Activated CD8-positive, alpha-beta memory T cell treated with anti-CD3 and anti-CD28 coated beads for 4 hours (primary cell): ENCODE results near the gene PDGFRA.
"Not testable (repeated sequence)": the region's sequence is repeated elsewhere in the genome, so short reads cannot be mapped to it uniquely, and the experiment has no call there.

Experiments used
- DNase-seq, 2 donors: peaks; one replicate each; pipeline ENCODE4 v3.0.0-alpha.2; 2020; ENCODE audit warnings: low read depth in 2 of 2

PDGFRA gene

DNA sequence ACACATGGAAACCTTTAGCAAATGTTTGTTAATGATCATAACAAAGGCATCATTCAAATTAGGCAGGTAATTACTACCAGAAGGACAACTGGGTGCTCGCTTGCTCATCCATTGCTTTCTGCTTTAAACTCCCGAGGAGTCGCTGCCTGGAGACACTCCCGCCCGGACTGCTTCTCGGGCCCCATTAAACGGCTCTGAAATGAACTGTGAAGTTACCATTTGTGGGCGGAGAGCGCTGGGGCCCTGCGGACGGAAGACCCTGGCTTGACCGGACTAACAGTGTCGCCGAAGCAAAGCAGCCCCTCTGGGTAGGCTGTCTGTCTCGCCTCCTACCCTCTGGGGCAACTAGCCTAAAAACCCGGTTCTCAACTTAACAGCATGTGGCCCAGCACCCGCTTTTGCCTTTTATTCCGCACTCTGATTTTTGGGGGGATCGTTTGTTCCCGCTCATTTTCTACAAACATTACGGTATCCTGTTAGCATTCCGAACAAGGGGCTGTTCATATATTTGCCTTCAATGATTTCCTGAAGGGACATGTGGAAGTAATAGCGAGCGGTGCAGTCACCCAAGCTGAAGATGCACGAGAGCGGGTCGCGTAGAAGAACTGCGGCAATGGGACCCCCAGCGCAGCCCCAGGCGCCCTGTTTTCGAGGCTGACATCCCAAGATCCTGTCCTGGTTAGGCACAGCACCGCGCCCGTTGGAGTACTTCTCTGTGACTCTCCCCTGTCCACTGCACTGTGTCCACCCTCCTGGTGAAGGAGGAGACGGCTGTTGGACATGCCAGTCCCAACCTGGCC lies 1.6 kb upstream of the PDGFRA start:
- DNase-seq = no peak

DNA sequence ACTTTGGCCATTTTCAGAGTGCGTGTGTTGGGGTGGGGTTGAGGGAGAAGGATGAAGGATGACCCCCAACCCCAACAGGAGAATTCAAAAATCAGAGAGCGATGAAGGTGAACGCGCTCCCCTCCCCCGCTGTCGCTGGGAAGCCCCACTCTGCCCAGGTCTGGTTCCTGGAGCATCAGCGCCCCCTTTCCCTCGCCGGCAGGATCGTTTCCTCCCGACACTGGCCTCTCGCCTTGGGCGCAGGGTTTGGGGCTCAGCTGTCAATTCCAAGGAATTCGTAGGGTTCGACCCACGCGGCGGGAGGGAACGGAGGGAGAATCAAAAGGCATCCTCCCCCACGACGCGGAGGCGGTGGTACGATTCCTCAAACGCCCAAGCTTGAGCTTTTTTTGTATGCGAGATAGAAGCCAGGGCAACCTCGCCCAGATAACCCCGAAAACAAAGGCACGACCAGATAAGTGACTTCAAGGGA lies 1.0 kb upstream of the PDGFRA start:
- no peak for DNase-seq

DNA sequence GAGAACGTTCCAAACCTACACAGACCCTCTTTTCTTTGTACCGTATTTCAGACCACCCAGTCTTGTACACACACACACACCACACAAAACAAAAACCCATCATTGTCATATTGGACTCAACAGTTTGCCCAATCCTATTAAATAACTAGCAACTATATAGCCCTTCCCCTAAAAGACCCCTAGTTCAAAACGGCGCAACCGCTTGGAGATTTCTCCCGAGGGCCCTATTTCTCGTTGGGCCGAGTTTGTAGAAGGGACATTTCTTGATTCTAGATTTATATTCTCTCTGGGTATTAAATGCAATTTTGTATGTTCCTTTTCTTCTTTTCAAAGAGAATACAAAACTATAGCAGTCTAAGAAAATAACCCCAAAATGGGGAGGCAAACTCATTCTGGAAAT lies 547 bp upstream of the PDGFRA start:
- no peak for DNase-seq

DNA sequence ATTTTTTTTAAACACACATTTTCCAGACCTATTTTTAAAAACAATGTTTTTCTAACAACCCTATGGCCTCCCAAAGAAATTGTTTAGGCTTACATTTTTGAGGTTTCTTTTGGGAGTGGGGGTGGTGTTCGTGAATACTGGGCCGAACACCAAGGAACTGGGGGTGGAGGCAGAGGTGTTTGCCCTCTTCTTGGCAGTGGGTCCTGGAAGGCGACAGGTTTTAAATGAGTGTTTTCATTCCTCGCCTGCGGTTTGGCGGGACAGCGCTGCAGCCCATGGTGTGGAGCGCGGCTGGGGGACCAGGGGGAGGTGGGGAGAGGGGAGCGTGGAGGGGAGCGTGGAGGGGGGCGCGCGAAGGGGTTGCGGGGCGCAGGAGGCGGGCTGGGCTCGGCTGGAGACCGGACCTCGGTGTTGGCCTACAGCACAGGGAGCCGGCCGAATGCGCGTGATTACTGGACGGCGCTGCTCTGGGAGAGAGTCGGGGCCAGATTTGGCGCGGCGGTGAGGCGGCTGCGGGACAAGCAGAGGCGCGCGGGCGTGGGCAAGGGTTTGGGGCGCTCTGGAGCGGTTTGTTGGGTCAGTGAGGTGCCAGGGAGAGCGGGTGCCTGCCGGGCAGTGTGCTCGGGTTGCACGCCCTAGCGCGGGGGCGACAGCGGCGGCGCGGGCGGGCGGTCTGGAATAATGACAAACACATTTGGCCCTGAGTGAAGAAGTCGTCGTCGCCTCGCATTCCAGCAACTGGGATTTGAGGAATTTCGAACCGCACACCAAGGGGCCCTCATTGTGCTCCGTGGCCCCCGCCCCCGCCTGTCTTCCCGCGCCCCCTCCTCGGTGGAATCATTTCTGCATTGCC lies 764 bp downstream of the PDGFRA start:
- DNase-seq = no peak

DNA sequence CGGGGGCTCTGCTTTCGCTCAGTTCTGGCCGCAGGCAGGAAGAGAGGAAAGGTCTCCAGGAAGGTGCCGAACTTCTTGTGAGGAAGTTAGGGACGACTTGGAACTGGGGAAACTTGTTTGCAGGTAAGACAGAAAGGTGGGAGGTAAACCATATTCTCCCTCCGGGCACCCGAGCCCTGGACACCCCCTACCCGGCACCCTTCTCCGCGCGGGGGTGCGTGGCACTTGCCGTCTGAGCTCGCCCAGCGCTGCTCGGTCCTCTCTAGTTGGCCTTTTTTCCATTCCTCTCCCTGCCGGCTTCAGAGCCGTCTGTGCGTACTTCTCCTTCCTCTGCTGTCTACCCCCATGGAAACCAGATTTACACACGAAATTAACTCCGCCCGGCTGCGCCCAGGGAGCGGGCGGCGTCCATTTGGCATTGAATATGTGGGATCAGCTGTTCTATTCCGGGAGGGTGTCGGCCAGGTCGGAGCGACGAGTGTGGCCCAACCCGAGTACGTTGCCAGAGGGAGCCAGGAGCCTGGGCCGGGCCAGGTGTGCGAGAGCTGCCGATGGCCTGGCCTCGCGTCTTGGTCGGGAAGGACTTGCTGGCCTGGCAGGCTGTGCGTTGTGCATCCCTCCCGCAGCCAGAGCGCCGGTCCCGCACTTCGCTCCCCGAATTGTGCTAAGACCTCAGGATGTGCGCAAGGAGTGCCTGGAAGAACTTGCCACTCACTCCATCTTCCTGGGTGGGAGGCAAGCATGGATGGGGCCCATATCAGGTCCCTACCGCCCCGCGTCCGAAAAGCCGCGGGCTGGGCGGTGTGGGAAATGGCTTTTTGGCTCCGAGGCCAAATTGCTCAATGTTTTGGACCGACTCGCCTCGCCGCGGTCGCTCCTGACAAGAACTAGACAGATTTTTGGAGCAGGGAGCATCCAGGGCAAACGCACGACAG lies 1.7 kb downstream of the PDGFRA start:
- DNase-seq = no peak

DNA sequence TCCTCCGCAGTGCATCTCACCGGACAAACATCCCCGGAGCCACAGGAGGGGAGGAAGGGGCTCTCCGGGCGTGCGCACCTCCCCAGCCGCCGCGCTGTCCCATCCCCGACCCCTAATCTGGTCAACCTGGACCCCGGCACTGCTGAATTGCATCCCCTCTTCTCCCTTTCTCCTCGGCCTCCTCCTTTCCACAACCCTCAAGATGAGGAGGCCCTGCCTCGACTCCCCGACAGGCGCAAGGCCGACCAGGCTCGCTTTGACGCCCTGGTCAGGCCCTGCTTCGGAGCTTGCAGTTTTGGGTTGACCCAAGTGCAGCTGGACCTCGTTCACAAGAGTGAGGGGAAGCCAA lies 2.3 kb downstream of the PDGFRA start:
- DNase-seq = no peak

DNA sequence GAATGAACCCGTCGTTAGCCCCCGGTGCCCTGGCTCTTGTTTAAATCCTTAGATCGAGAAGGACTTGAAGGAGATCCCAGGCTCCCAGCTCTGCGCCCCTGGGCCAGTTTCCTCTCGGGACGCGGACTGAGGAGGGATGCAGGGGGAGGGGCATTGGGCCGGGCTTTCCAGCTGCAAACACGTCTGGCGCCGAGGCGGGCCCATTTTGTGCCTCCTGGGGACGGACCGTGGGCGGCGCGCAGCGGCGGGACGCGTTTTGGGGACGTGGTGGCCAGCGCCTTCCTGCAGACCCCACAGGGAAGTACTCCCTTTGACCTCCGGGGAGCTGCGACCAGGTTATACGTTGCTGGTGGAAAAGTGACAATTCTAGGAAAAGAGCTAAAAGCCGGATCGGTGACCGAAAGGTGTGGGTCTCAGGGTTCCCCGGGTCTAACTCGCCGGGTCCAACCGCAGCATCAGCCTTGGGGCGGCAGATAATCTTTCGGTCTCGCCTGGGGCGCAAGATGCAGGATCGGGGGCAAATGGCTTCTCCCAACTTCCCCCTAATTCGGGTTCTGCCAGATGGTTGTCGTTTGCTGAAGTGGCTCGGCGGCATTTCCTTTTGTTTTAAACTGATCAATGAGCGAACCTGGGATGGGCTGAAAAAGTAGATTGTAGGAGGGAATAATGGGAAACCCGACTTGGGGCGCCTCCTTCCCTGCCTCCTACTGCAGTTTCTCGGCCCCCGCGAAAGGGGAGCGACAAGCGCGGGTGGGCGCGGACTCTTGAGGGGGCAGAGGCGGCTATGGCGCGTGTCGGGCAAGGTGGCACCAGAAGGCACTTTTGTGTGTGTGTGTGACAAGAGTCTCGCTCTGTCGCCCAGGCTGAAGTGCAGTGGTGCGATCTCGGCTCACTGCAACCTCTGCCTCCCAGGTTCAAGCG lies 2.9 kb downstream of the PDGFRA start:
- no peak for DNase-seq

DNA sequence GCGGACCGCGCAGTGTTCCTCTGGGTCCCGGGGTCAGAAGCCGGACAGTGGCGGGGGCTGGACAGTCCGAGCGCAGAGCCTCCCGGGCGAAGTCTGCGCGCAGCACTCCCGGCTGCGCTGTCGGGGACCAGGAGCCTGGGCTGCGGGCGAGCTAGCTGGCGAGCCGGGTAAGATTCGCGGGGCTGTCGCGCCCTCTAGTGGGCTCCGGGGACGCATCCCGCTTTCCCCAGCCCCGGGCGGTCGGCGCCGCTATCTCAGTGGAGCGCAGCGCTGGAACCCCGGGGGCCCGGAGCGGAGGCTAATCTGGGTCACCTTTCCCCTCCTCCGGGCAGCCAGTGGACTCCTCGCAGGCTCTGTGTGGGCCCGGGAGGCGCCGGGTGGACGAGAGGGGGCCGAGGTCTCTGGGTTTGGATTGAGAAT lies 4.2 kb downstream of the PDGFRA start:
- peak; percentile 26 to 33 for DNase-seq

DNA sequence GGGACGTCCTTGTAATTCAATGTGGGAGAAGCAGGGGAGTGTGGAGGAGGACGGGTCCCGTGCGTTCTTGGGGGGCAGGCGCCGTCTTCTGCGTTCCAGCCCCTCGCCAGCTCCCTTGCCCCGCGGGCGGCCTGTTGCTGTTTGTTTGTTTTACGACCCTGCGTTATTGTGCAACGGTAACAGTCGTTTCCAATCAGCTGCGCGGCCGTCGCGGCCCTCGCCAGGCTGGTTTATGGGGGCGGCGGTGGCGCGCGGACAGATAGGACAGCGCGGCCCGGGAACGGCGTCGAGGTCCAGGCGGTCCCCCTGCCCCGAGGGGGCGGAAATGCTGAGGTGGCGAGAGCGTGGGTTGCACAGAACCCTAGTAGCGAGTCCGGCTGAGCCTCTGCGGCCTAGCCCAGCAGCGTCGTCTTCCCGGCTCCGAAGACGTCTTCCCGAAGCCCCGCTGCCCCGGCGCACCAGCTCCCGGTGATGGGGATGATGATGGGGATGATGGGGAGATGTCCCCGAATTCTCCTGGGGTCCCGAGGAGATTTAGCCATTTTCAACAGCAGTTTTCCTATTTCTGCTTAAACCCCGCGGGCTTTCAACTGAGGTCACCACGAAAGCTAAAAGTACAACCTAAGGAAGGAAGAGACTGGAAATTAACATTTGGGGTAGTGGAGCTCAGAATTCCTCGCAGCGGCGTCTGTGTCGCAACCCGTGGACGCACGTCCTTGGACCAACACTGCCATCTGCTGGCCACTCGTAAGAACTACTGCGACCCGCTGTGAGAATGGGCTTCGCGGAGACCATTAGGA lies 4.8 kb downstream of the PDGFRA start:
- peak; percentile 28 to 30 for DNase-seq

DNA sequence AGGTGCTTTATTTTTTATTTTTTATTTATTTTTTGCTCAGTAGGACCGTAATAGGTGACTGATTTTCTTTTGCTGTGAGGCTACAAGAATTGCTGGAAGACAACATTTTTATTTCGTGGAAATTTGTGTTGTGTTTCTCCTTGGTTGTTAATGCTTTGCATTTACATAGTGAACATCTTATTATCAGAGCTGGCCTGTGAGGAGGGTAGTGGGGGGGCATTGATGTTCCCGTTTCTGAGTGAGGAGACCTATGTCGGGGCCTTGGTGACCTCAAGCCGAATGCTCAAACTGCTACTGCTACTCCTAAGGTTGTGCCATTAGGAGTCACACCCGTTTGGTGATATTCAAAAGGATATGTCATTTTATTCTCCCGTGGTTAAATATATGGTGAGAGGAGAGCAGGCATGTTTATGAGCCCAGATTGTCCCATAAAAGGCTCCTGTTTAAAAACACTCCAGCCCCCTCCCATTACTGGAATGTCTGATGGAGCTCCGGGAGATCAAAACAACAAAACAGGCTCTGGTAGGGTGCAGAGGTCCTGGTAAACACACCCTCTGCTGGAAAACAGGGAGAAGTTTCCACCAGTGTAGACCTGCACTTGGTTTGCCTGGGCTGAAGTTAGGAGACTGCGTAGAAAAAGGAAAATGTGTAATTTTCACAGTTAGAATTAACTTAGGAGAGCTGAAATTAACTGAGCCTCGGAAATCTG lies 5.6 kb downstream of the PDGFRA start:
- no peak for DNase-seq

DNA sequence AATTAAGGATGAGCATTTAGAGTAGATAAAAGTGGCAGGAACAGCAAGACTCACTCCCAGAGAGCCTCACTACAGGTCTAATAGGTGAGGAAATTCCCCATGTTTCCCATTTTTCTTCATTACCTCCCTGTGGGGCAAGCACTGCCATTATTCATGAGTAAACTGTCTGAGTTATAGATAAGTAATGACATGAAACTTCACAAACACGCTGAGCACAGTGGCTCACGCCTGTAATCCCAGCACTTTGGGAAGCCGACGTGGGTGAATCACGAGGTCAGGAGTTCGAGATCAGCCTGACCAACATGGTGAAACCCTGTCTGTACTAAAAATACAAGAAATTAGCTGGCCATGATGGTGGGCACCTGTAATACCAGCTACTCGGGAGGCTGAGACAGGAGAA lies 7.2 kb downstream of the PDGFRA start:
- DNase-seq = not testable (repeated sequence)

DNA sequence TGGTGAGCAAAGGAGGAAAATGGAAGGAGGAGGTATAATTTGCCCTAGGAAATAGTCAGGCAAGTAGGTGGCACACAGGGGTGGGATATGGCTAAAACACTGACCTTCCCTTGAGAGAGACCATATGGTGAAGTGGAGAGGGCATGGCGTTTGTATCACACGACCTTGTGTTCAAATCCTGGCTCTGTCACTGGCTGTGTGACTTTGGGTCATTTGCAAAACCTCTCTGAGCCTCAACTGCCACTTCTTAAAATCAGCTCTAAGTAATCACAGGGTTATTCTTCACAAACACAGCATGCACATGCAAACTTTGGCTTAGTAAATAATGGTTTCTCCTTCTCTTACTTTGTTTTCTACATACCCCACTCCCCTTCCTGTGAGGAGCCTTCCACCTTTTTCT lies 8.7 kb downstream of the PDGFRA start:
- no peak for DNase-seq

DNA sequence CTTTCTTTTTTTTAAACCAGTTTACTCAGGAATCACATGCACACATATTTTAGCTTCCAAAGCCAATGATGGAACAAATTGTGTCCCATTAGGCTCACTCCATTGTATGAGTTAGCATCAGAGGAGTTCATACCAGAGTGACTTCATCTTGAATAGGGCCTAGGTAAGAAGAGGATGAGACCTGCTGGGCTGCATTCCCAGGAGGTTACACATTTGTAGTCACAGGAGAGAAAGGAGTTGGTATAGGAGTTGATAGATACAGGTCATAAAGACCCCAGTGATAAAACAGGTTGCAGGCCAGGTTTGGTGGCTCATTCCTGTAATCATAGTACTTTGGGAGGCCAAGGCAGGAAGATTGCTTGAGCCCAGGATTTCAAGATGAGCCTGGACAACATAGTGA lies 9.3 kb downstream of the PDGFRA start:
- no peak for DNase-seq

DNA sequence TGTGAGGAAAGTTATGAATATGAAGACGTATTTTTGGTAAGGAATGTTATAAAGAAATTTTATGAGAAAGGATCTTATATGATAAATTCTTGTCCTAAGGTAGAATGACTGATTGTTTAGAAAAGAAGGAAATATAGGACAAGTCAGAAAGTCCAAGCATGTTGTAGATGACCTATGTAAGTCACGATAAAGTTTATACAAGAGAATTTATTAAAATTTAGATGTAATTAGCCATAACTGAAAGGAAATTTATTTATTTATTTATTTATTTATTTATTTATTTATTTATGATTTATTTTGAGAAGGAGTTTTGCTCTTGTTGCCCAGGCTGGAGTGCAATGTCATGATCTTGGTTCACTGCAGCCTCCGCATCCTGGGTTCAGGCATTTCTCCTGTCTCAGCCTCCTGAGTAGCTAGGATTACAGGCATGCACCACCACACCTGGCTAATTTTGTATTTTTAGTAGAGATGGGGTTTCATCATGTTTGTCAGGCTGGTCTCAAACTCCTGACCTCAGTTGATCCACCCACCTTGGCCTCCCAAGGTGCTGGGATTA lies 12.3 kb downstream of the PDGFRA start:
- DNase-seq = not testable (repeated sequence)

DNA sequence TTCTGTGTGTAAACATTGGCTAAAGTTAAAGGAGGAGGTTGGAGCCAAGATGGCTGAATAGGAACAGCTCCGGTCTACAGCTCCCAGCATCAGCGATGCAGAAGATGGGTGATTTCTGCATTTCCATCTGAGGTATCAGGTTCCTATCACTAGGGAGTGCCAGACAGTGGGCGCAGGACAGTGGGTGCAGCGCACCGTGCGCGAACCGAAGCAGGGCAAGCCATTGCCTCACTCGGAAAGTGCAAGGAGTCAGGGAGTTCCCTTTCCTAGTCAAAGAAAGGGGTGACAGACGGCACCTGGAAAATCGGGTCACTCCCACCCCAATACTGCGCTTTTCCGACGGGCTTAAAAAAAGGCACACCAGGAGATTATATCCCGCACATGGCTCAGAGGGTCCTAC lies 14.4 kb downstream of the PDGFRA start:
- not testable (repeated sequence) for DNase-seq

DNA sequence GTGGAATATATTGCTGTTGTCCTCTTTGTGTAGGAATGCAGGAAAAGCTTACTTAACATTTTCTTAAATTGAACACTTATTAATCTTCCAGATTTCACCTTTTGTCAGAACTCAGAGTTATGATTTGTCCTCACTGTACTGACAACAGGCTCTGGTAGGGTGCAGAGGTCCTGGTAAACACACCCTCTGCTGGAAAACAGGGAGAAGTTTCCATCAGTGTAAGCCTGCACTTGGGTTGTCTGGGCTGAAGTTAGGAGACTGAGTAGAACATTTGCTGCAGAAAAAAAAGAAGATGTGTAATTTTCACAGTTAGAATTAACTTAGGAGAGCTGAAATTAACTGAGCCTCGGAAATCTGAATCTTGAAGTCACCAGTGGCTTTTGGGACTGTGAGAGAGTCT lies 23.2 kb downstream of the PDGFRA start:
- DNase-seq = not testable (repeated sequence)

DNA sequence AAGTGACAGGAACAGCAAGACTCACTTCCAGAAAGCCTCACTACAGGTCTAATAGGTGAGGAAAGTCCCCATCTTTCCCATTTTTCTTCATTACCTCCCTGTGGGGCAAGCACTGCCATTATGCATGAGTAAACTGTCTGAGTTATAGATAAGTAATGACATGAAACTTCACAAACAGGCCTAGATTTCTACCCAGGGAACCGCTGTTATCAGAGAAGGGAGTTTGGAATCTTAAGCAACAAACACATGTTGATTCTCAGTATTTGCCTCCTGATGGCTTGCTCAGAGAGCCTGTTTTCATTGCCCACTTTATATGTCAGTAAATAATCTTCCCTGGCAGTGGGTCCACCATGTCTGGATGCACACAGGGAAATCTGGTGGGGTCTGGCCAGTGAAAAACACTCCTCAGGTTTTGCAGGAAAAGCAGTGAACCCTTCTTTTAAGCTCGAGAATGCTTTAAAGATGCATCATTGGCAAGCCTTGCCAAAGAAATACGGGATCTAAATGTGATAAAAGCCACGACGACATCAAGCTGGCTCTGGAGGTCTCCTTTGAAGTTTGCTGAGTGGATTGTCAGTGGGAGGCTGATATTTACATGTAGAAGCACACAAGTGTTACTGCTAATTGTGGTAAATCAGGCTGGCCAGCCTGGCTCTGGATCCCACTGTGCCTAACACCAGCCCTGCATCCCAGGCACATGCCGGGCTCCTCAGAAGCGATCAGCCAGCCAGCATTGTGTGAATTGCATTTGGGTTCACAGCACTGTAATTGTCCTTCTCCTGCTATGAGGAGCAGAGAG lies 25.2 kb downstream of the PDGFRA start:
- DNase-seq = no peak

DNA sequence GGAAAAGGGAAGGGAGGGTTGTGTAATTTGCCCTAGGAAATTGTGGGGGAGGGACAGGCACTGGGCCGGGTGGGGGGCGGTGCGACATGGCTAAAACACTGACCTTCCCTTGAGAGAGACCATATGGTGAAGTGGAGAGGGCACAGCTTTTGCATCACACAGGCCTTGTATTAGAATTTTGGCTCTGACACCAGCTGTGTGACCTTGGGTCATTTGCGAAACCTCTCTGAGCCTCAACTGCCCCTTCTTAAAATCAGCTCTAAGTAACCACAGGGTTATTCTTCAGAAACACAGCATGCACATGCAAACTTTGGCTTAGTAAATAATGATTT lies 25.8 kb downstream of the PDGFRA start:
- DNase-seq = no peak
